Smooth muscle cell (in vitro differentiated cells): ENCODE data around the gene NAV2. TPM values are rescaled to one million over a fixed set of nuclear protein-coding genes. Genes with fewer than 3 reads are reported as not detected.

ENCODE experiments used
- DNase-seq: peaks from one replicate; lab custom pipeline; 2025; ENCODE audit not compliant: unreplicated experiment; lab: John Stamatoyannopoulos, UW
- H2AFZ ChIP-seq: fragments of 200-600 bp; sonication (generic); 2 replicates; pipeline ENCODE4 v1.6.0; 2016; ENCODE audit warnings: antibody characterized with exemption, low read depth, mild to moderate bottlenecking
- H3F3A ChIP-seq: fragments of 200-600 bp; sonication (generic); 2 replicates; pipeline ENCODE4 v1.6.0; 2017; ENCODE audit warnings: antibody characterized with exemption, low read depth
- H3K27ac ChIP-seq: fragments of 200-600 bp; sonication (generic); 2 replicates; pipeline ENCODE4 v1.5.1; 2016; ENCODE audit warnings: low read depth, mild to moderate bottlenecking
- H3K27me3 ChIP-seq: fragments of 200-600 bp; sonication (generic); 2 replicates; pipeline ENCODE4 v1.6.1; 2016; ENCODE audit warnings: low read depth, mild to moderate bottlenecking
- H3K36me3 ChIP-seq: fragments of 200-600 bp; sonication (generic); 2 replicates; pipeline ENCODE4 v1.5.1; 2016; ENCODE audit warnings: low read depth
- H3K4me1 ChIP-seq: fragments of 200-600 bp; sonication (generic); 2 replicates; pipeline ENCODE4 v1.5.1; 2016; ENCODE audit warnings: low read depth
- H3K4me2 ChIP-seq: fragments of 200-600 bp; sonication (generic); 2 replicates; pipeline ENCODE4 v1.6.0; 2016; ENCODE audit warnings: mild to moderate bottlenecking
- H3K4me3 ChIP-seq: fragments of 200-600 bp; sonication (generic); 2 replicates; pipeline ENCODE4 v1.5.1; 2016; ENCODE audit warnings: mild to moderate bottlenecking
- H3K79me2 ChIP-seq: fragments of 200-600 bp; sonication (generic); 2 replicates; pipeline ENCODE4 v1.6.0; 2016; ENCODE audit warnings: low read depth, mild to moderate bottlenecking
- H3K9ac ChIP-seq: fragments of 200-600 bp; sonication (generic); 2 replicates; pipeline ENCODE4 v1.6.0; 2016; ENCODE audit warnings: low read depth
- H3K9me3 ChIP-seq: fragments of 200-600 bp; sonication (generic); replicated peaks from 2 replicates; pipeline ENCODE4 v1.5.1; 2016; ENCODE audit warnings: low read depth
- H4K20me1 ChIP-seq: fragments of 200-600 bp; sonication (generic); 2 replicates; pipeline ENCODE4 v1.6.0; 2016; ENCODE audit warnings: low read depth
- CTCF ChIP-seq: fragments of 200-600 bp; sonication (generic); IDR thresholded peaks from 2 replicates; pipeline ENCODE4 v1.5.1; 2017; ENCODE audit warnings: borderline replicate concordance, mild to moderate bottlenecking, antibody characterized with exemption; ENCODE audit not compliant: insufficient read depth, poor library complexity, severe bottlenecking
- WGBS: methylation state at CpG from one replicate; pipeline ENCODE4 v1.1.7; 2016; ENCODE audit warnings: low lambda C conversion rate; 5-methylcytosine and 5-hydroxymethylcytosine counted together
- polyA plus RNA-seq: library from polyadenylated mRNA; unstranded; fragments of >200 nt; fragmentation: Nextera tagmentation; extraction: Ambion mirVana; gene quantifications from 2 replicates; pipeline ENCODE4 v1.2.1, GENCODE V29; 2016
- total RNA-seq: library from RNA; depleted of rRNA; stranded (reverse); fragments of >200 nt; gene quantifications from 2 replicates; pipeline ENCODE4 v1.2.3, GENCODE V29; 2014

The NAV2 gene
- total and polyA plus RNA-seq, 2 experiments from 2014 or later, result 14.1 to 67.5 TPM

DNA sequence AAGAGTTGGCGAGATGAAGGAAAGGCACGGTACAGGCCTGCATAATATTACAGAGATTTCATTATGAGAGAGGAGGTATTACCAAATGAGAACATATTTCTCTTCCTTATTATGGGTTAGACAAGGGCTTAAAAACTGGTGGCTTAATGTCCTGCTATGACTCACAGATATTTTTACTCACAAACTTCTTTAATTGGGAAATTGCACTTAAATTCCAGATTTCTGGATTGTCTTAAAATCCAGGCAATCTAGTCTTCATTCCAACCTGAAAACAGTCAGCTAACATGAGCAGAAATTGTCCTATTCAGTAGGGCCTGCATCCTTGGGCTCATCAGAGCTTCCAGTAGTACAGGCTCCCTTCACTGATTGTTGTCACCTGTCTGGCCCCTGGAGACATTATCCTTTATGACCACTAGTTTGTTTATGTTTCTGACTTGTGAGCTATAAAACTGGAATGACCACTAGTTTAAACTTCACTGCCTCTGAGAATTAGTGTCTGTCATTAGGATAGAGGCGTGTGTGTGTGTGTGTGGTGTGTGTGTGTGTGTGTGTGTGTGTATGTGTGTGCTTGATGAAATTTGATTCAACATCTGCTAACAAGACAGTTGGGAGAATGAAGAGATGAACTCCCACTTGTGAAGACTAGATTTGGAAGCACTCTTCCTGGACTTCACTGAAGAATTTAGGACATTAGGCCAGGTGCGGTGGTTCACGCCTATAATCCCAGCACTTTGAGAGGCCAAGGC lies 422.5 kb downstream of the NAV2 start:
- no peaks in the 10 kb centered on the region for H3K79me2 ChIP-seq
- 92% methylated on average over 5 of the region's 5 CpGs for WGBS
- peaks cover 8% of the 10 kb centered on the region for H3F3A ChIP-seq
- H3K4me1 ChIP-seq, result no peaks in the 10 kb centered on the region
- H3K4me3 ChIP-seq, result no peak overlapping the region
- no peak overlapping the region for H3K27ac ChIP-seq
- peaks cover 3% of the 10 kb centered on the region for H3K27me3 ChIP-seq
- no peak for DNase-seq
- H3K9me3 ChIP-seq, result no peaks in the 10 kb centered on the region
- no peaks in the 10 kb centered on the region for H3K36me3 ChIP-seq
- no peak overlapping the region for H3K9ac ChIP-seq
- H3K4me2 ChIP-seq, result no peak overlapping the region
- no peak overlapping the region for H2AFZ ChIP-seq
- TF ChIP-seq CTCF, result no peak
- no peaks in the 10 kb centered on the region for H4K20me1 ChIP-seq

DNA sequence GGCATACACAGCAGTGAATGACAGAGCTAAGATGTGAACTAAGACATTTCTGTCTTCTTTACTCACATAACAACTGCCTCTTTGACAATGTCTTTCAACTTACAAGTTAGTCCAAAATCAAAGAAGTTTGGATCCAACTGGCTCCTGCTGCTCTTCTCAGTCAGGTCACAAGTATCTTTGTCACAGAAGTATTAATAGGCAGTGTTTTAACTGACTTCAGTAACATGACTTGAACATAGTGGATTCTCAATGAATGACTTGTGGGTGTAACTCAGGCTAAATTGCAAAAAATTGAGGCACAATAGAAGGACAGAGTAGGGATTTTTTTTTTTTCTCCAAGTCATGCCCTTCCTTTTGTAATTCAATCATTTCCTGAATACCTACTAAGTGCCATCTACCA lies 425.0 kb downstream of the NAV2 start:
- Histone ChIP-seq H3K9me3 (no peaks in the 10 kb centered on the region), H3K36me3 (no peaks in the 10 kb centered on the region), H3K79me2 (no peaks in the 10 kb centered on the region), H4K20me1 (no peaks in the 10 kb centered on the region), H3F3A (peaks cover 8% of the 10 kb centered on the region), H3K9ac (no peak overlapping the region), H3K27ac (no peak overlapping the region), H3K27me3 (peaks cover 9% of the 10 kb centered on the region), H3K4me3 (no peak overlapping the region), H3K4me1 (peaks cover 1% of the 10 kb centered on the region), H2AFZ (no peak overlapping the region), H3K4me2 (no peak overlapping the region)
- no peak for TF ChIP-seq CTCF
- DNase-seq, result no peak

- Histone ChIP-seq H3K36me3 (no peaks in the 10 kb centered on the region), H3K9me3 (no peaks in the 10 kb centered on the region), H3K27me3 (peaks cover 18% of the 10 kb centered on the region), H3K4me3 (no peak overlapping the region), H3K79me2 (no peaks in the 10 kb centered on the region), H2AFZ (no peak overlapping the region), H3K27ac (no peak overlapping the region), H3K4me2 (no peak overlapping the region), H3K4me1 (peaks cover 9% of the 10 kb centered on the region), H4K20me1 (no peaks in the 10 kb centered on the region), H3K9ac (no peak overlapping the region), H3F3A (peaks cover 8% of the 10 kb centered on the region)
- WGBS, result 90% methylated on average over 4 of the region's 4 CpGs
- no peak for TF ChIP-seq CTCF
- no peak for DNase-seq
These were observed 426.1 kb downstream of the NAV2 start for GRCh38 chr11:20138707-20139106.

GRCh38 chr11:20154381-20154780 lies 441.7 kb downstream of the NAV2 start:
- no peaks in the 10 kb centered on the region for H3F3A ChIP-seq
- no peak overlapping the region for H3K4me2 ChIP-seq
- no peaks in the 10 kb centered on the region for H3K79me2 ChIP-seq
- no peak overlapping the region for H3K4me3 ChIP-seq
- WGBS, result 35% methylated on average over 1 of the region's 1 CpG
- H3K9me3 ChIP-seq, result no peaks in the 10 kb centered on the region
- H3K36me3 ChIP-seq, result no peaks in the 10 kb centered on the region
- no peak for TF ChIP-seq CTCF
- no peak for DNase-seq
- peaks cover 26% of the 10 kb centered on the region for H3K4me1 ChIP-seq
- H3K27ac ChIP-seq, result no peak overlapping the region
- no peak overlapping the region for H2AFZ ChIP-seq
- H3K9ac ChIP-seq, result no peak overlapping the region
- no peaks in the 10 kb centered on the region for H4K20me1 ChIP-seq
- H3K27me3 ChIP-seq, result peaks cover 66% of the 10 kb centered on the region
